PC-3 (cell line): ENCODE data around the gene MAGI1. TPM values are rescaled to one million over a fixed set of nuclear protein-coding genes. Genes with fewer than 3 reads are reported as not detected.

Experiments
- ATAC-seq: fragments of 200-7000 bp; cut with Tn5 transposase; 2 replicates; pipeline ENCODE4 v1.9.1; 2020; ENCODE audit warnings: mild to moderate bottlenecking, moderate library complexity
- BruUV-seq: library from RNA; stranded (reverse); fragments of 400-500 nt; replicated peaks from 2 replicates; lab custom pipeline; 2021; lab: Mats Ljungman, UMichigan
- CTCF ChIA-PET: fragments of 300-600 bp; sonication (Branson Sonifier 250); formaldehyde crosslinking; loops from one replicate; lab custom pipeline; 2022; ENCODE audit warnings: antibody characterized with exemption; lab: Charles Lee
- POLR2A ChIA-PET: fragments of 300-600 bp; sonication (Branson Sonifier 250); formaldehyde crosslinking; loops from one replicate; lab custom pipeline; 2022; ENCODE audit warnings: antibody characterized with exemption; ENCODE audit not compliant: unreplicated experiment; lab: Charles Lee
- DNase-seq: peaks from one replicate; pipeline ENCODE4 v3.0.0-alpha.2; 2015
- H2AFZ ChIP-seq: fragments of 300-600 bp; sonication (generic); 2 replicates; pipeline ENCODE4 v1.6.0; 2016; ENCODE audit warnings: antibody characterized with exemption, low read length
- H3F3A ChIP-seq: fragments of 300-600 bp; sonication (generic); one replicate; pipeline ENCODE4 v1.6.0; 2017; ENCODE audit warnings: antibody characterized with exemption, low read length, control low read depth, mild to moderate bottlenecking; ENCODE audit not compliant: unreplicated experiment
- H3K27ac ChIP-seq: fragments of 300-600 bp; sonication (generic); 2 replicates; pipeline ENCODE4 v1.5.1; 2016; ENCODE audit warnings: mild to moderate bottlenecking, low read length
- H3K27me3 ChIP-seq: fragments of 300-600 bp; sonication (generic); 2 replicates; pipeline ENCODE4 v1.6.1; 2016; ENCODE audit warnings: low read length, mixed read lengths
- H3K36me3 ChIP-seq: fragments of 300-600 bp; sonication (generic); 2 replicates; pipeline ENCODE4 v1.6.1; 2016; ENCODE audit warnings: low read depth, mixed run types, low read length, mixed read lengths
- H3K4me1 ChIP-seq: fragments of 300-600 bp; sonication (generic); 2 replicates; pipeline ENCODE4 v1.5.1; 2016; ENCODE audit warnings: low read length; ENCODE audit not compliant: insufficient read depth
- H3K4me2 ChIP-seq: fragments of 300-600 bp; sonication (generic); 2 replicates; pipeline ENCODE4 v1.6.0; 2016; ENCODE audit warnings: low read length
- H3K4me3 ChIP-seq: fragments of 300-600 bp; sonication (generic); 2 replicates; pipeline ENCODE4 v1.5.1; 2016; ENCODE audit warnings: mild to moderate bottlenecking, low read length, mixed read lengths
- H3K79me2 ChIP-seq: fragments of 300-600 bp; sonication (generic); 2 replicates; pipeline ENCODE4 v1.6.1; 2017; ENCODE audit warnings: low read length, mixed read lengths
- H3K9ac ChIP-seq: fragments of 300-600 bp; sonication (generic); 2 replicates; pipeline ENCODE4 v1.6.0; 2016; ENCODE audit warnings: mild to moderate bottlenecking, low read length
- H3K9me2 ChIP-seq: fragments of 300-600 bp; sonication (generic); replicated peaks from 2 replicates; pipeline ENCODE4 v1.6.1; 2016; ENCODE audit warnings: mixed run types, low read length, mixed read lengths
- H3K9me3 ChIP-seq: fragments of 300-600 bp; sonication (generic); 2 replicates; pipeline ENCODE4 v1.6.1; 2016; ENCODE audit warnings: low read length, mixed read lengths
- H4K20me1 ChIP-seq: fragments of 300-600 bp; sonication (generic); 2 replicates; pipeline ENCODE4 v1.6.1; 2016; ENCODE audit warnings: low read length, mixed read lengths
- EZH2 ChIP-seq: fragments of 300-600 bp; sonication (generic); IDR thresholded peaks from one replicate; pipeline ENCODE4 v1.6.1; 2017; ENCODE audit warnings: antibody characterized with exemption, mild to moderate bottlenecking, low read length; ENCODE audit not compliant: unreplicated experiment
- EZH2phosphoT487 ChIP-seq: fragments of 300-600 bp; sonication (generic); IDR thresholded peaks from 2 replicates; pipeline ENCODE4 v1.6.1; 2018; ENCODE audit warnings: mild to moderate bottlenecking, antibody characterized with exemption, low read length, borderline replicate concordance
- intact Hi-C: fragments of 100-400 bp; cut with micrococcal nuclease; formaldehyde crosslinking; loops from 2 replicates; pipeline ENCODE4 v1.9.0; 2023
- total RNA-seq: library from RNA; depleted of rRNA; stranded (reverse); fragments of >200 nt; gene quantifications from 2 replicates; pipeline ENCODE4 v1.2.3, GENCODE V29; 2014
- TF ChIP-seq, protein P1 (sequence below): fragments of 300-600 bp; sonication (generic); conservative IDR thresholded peaks from 2 replicates; pipeline ENCODE4 v1.5.1; 2017; ENCODE audit warnings: antibody characterized with exemption, low read depth, mild to moderate bottlenecking, low read length

MAGI1 gene
- total RNA-seq, 1 experiment from 2014 or later = 8.9 TPM

GRCh38 chr3:65642883-65643282, 395.8 kb downstream of the MAGI1 start:
- Histone ChIP-seq H4K20me1 (no peaks in the 10 kb centered on the region), H3K9ac (no peak overlapping the region), H3F3A (no peaks in the 10 kb centered on the region), H3K4me3 (no peak overlapping the region), H3K79me2 (no peaks in the 10 kb centered on the region), H3K9me2 (no peaks in the 10 kb centered on the region), H3K27me3 (no peaks in the 10 kb centered on the region), H3K36me3 (no peaks in the 10 kb centered on the region), H3K9me3 (no peaks in the 10 kb centered on the region), H2AFZ (no peak overlapping the region), H3K4me2 (no peak overlapping the region), H3K4me1 (no peaks in the 10 kb centered on the region), H3K27ac (no peak overlapping the region)
- BruUV-seq = no TSS peak
- DNase-seq = no peak
- TF ChIP-seq, protein P1, sequence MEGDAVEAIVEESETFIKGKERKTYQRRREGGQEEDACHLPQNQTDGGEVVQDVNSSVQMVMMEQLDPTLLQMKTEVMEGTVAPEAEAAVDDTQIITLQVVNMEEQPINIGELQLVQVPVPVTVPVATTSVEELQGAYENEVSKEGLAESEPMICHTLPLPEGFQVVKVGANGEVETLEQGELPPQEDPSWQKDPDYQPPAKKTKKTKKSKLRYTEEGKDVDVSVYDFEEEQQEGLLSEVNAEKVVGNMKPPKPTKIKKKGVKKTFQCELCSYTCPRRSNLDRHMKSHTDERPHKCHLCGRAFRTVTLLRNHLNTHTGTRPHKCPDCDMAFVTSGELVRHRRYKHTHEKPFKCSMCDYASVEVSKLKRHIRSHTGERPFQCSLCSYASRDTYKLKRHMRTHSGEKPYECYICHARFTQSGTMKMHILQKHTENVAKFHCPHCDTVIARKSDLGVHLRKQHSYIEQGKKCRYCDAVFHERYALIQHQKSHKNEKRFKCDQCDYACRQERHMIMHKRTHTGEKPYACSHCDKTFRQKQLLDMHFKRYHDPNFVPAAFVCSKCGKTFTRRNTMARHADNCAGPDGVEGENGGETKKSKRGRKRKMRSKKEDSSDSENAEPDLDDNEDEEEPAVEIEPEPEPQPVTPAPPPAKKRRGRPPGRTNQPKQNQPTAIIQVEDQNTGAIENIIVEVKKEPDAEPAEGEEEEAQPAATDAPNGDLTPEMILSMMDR = no peak
- TF ChIP-seq EZH2 (no peak), EZH2phosphoT487 (no peak)
- POLR2A ChIA-PET = no interaction called here
- intact Hi-C loops = no loop called here
- ATAC-seq = no peak
- CTCF ChIA-PET = no interaction called here

DNA sequence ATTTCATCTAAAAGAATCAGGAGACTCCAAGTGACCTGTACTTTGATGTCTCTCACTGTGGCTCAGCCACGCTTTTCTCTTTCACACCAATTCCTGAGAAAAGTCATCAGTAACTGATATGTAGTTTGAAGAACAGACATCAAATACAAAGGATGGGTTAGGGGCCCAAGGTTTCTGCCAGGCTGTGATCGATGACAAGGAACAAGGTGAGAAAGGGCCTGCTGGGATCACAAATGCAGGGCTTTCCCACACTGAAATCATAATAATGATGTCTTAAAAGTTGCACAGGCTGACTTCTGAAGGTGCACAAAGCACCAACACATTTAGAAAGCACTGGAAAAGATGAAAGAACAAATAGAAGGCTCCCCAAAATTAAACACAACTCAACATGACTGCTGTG, 396.9 kb downstream of the MAGI1 start:
- DNase-seq (no peak), ATAC-seq (no peak)
- Histone ChIP-seq H3K4me1 (no peaks in the 10 kb centered on the region), H3K9me3 (no peaks in the 10 kb centered on the region), H3K36me3 (no peaks in the 10 kb centered on the region), H3K79me2 (no peaks in the 10 kb centered on the region), H4K20me1 (no peaks in the 10 kb centered on the region), H3K4me2 (no peak overlapping the region), H3K9ac (no peak overlapping the region), H3K4me3 (no peak overlapping the region), H3K27me3 (no peaks in the 10 kb centered on the region), H3F3A (no peaks in the 10 kb centered on the region), H3K9me2 (no peaks in the 10 kb centered on the region), H2AFZ (no peak overlapping the region), H3K27ac (no peak overlapping the region)
- BruUV-seq = no TSS peak
- ChIA-PET POLR2A (no interaction called here), CTCF (no interaction called here)
- TF ChIP-seq EZH2phosphoT487 = no peak
- no peak for TF ChIP-seq EZH2
- TF ChIP-seq, protein P1 = no peak
- intact Hi-C loops = no loop called here

DNA sequence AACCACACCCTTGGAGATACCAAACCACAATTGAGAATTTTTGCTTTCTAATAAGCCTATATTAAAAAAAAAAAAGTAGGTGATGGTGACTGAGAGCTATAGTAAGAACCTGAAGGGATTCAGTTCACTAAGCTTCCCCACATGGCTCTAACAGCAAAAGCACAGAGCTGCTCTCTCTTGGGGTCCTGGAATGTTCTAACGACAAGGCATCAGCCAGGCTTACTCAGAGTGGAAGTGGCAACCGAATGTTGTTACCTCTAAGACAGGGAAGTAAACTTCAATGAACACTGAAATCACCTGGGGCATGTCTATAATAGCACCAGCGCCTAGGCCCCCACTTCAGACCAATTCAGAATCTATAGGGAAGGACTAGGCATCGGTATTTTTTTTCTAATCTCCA, 397.7 kb downstream of the MAGI1 start:
- POLR2A ChIA-PET = no interaction called here
- Histone ChIP-seq H3K27ac (no peak overlapping the region), H3K9ac (no peak overlapping the region), H3K9me2 (no peaks in the 10 kb centered on the region), H3F3A (no peaks in the 10 kb centered on the region), H3K4me1 (no peaks in the 10 kb centered on the region), H3K9me3 (no peaks in the 10 kb centered on the region), H3K4me2 (no peak overlapping the region), H3K27me3 (no peaks in the 10 kb centered on the region), H3K4me3 (no peak overlapping the region), H4K20me1 (no peaks in the 10 kb centered on the region), H3K36me3 (no peaks in the 10 kb centered on the region), H3K79me2 (no peaks in the 10 kb centered on the region), H2AFZ (no peak overlapping the region)
- CTCF ChIA-PET = no interaction called here
- DNase-seq = no peak
- TF ChIP-seq, protein P1 = no peak
- TF ChIP-seq EZH2 (no peak), EZH2phosphoT487 (no peak)
- no peak for ATAC-seq
- no TSS peak for BruUV-seq
- intact Hi-C loops = no loop called here
